Activated CD8-positive, alpha-beta memory T cell treated with anti-CD3 and anti-CD28 coated beads for 4 hours (primary cell): Measurements from ENCODE around the gene ST3GAL4.

Experiments
- DNase-seq, 2 donors: peaks; one replicate each; pipeline ENCODE4 v3.0.0-alpha.2; 2020; ENCODE audit warnings: low read depth in 2 of 2

ST3GAL4 gene

DNA sequence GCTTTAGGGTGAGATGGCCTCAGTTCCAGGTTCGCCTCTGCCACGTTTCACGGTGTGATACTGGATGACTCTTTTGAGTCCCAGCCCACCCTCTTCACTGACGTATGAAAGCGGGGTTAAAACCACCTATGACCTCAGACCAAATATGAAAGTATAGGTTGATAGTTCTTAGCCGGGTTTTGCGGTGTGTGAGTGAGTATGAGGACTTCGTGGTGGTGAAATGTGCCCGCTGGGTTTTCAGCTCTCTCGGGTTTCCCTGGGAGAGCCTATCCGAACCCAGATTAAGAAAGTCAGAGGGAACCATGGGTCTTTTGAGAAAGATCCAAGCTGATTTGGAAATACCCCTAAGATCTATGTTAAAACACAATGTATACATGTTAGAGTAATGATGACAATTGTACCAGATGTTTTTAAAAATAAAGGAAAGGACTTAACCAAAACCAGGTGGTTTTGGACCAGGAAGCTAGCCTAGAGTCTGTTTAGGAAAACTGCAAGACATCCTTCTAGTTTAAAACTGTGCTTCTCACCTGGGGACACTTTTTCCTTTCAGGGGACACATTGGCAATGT lies 25.8 kb upstream of the ST3GAL4 start:
- no peak for DNase-seq

DNA sequence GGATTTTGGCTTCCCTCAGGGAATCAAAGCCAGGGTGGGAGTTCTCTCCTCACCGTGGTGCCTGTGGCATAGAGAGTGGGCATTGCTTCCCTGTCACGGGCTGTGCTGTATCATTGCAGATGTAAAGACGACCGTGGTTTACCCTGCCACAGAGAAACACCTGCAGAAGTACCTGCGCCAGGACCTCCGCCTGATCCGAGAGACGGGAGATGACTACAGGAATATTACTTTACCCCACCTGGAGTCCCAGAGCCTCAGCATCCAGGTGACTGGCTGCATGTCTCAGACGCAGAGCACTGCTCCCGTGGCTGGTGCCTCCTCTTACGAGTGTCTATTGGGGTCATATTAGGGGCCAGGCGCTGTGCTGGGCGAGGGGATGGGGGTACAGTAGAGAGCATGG lies 24.2 kb upstream of the ST3GAL4 start:
- no peak for DNase-seq

DNA sequence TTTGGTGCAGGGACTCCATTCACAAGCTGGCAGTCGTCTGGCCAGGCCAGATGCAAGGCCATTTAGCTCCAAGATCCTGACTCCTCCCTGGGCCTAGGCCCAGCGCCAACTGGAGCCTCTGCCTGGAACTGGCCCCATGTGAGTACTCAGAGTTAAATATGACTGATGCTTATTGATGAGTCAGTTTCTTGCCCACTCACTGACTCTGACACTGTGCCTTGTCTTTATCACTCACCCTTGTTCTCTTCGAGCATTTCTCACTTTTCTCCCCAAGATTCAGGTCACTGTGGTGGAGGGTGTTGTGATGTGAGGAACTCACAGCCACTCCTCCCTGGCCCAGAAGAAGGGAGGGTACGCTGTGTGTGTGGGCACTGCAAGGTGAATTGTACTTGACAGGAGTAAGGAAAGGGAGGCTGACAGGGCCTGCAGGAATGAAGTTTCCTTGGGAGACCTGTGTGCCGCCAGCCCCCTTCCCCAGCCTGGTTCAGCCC lies 23.2 kb upstream of the ST3GAL4 start:
- no peak for DNase-seq

DNA sequence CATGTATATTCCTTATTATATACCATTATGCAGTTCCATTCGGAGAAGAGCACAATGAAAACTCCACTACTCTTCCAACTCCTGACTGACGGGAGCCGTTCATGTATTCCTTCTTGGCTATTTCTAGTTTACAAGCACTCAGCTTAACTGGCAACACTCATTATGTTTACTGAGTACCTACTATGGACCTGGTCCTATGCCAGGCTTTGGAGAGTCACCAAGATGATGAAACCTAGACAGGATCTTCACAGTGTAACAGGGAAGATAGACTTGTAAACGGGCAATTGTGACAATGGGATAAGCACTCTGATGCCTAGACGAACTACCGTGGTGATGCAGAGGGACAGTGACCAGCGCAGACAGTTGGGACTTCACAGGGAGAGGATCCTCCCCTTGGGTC lies 22.3 kb upstream of the ST3GAL4 start:
- DNase-seq, result no peak

DNA sequence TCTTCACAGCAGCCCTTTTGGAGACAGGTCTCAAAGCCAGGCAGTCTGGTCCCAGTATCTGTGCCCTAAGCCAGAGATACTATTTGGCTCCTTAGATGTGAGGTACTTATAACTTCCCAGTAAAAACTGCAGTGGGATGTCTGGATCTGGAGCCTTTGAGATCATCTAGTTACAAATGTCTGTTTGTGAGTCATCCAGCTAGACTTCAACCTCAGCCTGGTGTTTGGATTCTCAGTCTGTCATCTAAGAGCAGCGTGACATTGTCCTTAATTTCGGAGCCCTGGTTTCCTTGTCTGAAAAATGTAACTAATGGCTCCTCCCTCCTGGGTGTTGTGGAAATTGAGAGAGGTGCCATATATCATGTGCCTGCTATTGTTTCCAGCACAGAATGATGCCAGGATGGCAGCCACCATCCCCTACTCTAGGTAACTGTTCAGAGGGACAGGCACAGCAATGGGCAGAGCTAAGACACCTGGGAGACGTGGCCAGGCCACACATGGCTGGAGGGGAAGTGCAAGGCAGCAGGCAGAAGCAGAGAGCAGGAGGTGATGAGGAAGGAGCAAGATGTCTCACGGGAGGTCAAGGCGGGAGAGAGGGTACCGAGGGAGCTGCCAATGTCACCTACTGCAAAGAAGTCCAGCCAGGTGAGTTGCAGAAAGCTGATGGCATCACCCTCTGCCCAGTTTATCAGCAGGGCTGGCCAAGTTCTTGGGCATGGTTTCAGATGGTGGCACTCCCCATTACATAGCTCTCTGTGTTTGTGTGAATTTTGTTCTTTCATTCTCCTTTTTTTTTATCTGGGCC lies 20.6 kb upstream of the ST3GAL4 start:
- DNase-seq, result no peak

DNA sequence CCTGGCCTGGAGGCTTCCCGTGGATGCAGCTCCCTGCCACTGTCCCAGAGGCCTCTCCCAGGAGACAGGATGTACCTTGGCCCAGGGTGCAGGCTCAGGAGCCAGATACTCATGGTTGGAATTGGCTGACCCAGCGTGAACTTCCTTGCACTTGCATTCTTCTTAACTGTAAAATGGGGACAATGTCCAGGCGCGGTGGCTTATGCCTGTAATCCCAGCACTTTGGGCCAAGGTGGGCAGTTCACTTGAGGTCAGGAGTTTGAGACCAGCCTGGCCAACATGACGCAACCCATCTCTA lies 20.1 kb upstream of the ST3GAL4 start:
- DNase-seq, result no peak

DNA sequence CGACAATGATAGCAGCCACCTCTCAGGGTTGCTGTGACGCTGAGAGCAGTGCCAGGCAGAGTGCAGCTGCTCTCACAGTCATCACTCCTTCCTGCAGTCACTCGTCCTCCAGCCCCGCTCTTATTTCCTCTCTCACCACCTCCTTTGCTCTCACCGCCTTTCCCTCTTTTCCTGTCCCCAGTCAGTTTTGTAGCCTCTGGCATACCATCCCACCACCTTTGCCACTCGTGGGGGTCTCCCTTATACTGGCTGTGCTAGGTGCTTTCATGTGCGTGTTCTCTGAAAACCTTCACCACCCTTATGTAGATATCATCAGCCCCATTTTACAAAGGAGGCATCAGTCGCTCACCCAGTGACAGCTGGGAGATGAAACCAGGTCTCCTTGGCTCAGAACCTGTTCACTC lies 19.3 kb upstream of the ST3GAL4 start:
- DNase-seq, result no peak

DNA sequence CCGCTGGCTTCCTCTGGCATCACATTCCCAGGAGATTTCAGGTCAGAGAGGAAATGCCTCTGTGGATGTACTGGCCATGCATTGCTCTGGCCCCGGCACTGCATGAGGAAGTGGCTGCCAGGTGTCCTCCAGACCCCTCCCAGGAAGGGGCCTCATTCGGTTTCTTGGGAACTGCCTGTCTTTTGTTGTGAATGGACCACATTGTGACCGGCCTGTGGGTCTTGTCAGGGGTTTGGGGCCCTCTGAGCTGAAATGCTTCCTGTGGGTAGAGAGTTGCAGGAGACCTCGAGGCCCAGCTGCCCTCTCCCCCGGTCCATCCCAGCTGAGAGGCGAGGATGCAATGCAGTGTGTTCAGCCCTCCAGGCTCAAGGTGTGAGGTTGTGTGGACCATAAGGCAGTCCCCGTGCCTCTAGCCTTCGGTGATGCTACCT lies 18.8 kb upstream of the ST3GAL4 start:
- DNase-seq, result no peak

DNA sequence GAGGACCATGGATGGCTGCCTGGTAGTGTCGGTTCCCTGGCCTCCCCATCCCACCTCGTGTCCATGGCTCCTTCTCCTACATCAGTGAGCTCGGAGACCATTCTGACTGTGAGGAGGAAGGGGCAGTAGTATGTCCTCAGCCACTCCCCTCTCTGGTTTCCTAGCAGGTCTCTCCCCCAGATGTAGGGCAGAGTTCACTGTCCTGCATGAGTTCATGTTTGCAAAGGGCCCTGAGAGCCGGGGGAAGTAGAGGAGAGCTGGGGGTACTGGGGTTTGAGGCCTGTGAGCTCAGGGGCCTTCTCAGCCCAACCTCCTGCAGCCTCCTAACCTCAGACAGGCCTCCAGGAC lies 18.4 kb upstream of the ST3GAL4 start:
- no peak for DNase-seq

DNA sequence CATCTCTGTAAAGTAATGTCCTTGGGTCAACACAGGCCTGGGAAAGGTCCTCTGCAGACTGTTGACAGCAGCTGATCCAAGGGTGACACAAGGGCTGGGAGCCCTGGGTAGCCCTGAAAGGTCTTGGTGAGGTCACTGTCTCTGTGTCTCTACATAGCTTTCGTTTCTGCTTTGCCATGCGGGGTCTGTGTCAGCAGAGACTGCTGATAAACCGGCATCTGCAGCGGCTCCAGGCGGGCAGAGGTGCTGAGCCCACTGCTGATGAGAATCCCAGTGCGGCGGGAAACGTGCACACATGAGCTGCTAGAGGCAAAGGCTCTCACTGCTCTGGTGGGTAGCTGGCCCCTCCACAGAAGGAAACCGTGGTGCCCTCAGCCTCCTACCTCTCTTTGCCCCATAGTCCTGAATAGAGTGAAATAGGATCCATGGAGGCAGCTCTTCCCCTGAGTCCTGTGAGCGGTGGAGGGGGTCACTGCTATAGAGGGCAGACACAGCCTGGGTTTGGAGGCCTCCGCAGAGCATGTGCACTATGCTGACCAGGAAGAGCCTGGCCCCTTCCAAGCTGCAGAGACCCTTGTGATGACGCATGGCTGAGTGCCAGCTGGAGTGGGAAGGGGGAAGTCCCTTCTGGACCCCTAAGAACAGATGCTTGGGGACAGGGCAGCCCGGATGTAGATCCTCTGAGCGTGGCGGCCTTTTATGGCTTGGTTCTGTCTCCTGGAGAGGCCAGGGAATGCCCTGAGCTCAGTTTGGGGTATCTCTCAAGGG lies 17.8 kb upstream of the ST3GAL4 start:
- DNase-seq, result no peak

DNA sequence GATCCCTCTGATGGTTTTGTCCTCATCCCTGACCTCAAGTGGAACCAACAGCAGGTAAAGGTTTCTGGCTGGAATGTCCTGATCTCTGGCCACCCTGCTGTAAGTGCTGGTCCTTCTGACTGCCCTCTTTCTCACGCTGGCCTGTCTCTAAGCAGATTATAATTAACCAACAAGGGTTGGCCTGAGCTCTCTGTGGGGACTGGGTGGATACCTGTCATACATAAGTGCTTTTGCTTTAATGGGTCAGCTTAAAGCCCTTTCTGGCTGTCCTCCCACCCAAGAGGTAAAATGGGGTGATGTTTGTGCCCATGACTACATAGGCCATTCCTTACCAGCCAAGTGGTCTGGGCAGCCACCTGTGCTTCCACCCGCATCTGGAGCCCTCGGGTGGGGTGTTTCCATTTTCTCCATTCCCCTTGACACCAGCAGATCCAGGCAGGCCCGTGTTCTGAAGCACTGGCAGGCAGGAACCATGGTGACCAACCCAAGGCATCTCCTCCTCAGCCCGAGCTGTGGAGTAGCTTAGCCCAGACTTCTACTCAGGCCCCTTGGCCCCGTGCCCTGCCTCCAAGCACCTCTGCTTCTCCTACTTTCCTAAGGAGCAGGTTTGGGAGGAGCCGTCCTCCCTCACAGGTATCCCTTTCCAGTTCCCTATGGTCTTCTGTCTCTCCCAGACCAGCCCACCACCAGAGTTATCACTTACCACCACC lies 17.0 kb upstream of the ST3GAL4 start:
- DNase-seq, result no peak

DNA sequence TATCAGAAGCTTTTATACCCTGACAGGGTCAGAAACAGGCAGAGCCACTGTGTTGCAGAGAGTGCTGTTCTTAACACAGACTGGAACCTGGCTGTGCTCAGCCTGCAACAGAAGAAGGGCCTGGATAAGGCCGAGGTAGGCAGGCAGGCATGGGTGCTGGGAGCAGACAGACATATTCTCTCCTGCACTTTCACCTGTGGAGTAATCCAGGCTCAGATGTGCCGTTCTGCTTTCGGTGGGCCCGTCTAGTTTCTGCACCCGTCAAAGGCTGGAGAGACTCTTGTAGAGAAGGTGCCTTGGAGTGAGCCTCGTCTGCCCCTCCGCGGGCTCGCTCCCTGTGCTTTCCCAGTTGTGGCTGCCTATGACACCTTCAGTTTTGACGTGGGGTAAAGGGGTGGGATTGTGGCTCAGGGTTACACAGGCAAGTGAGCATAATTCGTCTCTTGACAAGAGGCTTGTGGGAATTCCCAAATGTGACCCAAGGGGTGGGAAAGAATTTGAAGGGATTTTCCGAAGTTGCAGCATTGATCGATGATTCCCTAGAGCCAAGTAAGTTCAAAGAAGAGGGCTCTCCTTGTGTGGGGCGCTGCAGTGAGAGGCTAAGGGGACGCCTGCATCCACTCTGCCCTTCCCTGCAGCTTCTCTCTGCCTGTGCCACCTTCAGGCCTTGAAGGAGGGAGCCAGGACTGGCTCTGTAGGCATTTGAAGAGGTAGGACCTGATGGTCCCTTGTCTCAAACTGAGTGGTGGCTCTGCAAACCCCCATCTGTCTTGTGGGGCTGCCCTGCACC lies 16.2 kb upstream of the ST3GAL4 start:
- no peak for DNase-seq

DNA sequence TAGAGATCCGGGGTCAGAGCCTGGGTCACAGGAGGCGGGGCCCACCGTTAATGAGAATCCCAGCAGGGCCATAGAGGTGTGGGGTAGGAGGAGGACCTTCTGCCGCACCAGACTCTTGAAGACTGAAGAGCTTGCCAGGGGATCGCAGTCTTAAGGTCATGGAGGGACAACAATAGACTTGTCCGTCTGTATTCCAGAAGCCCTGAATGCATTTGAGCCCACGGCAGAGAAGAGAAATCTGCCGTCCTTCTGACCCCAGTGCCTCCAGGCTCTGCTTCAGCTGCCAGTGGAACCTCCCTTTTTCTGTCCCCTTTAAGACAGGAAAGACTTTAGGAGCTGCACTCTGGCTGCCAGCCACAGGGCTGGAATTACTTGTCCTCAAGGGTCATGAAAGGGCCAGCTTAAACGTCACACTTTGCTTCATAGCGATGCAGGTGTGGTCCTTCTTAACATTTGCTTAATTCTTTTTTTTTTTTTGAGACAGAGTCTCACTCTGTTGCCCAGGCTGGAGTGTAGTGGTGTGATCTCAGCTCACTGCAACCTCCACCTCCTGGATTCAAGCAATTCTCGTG lies 15.5 kb upstream of the ST3GAL4 start:
- DNase-seq, result no peak

DNA sequence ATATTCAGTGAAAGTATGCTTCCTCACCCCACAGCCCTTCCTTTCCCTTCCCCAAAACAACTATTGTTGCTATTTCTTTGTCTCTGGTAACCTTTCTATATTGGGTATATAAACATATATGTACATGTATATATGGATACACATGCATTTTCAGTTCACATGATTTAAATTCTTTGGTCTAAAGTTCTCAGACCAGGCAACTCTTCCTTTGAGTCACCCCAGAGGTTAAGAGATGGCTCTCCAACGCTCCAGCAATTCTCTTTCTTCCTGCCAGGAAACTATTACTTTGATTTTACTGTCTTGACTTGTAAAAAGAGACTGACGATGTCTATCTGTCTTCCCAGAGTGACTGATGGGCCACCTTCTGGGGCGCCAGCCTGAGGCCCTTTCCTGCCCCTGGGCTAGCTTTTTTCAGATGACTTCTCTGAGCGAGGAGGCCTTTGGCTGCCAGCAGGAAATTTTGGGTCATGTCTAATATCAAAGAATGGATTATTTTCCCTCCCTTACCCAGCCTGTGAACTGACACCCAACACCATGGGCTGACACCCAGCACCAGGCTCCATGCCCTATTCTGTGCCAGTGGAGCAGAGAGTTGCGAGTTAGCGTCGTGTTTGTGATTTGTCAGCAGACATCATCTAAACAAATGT lies 14.4 kb upstream of the ST3GAL4 start:
- DNase-seq, result no peak

DNA sequence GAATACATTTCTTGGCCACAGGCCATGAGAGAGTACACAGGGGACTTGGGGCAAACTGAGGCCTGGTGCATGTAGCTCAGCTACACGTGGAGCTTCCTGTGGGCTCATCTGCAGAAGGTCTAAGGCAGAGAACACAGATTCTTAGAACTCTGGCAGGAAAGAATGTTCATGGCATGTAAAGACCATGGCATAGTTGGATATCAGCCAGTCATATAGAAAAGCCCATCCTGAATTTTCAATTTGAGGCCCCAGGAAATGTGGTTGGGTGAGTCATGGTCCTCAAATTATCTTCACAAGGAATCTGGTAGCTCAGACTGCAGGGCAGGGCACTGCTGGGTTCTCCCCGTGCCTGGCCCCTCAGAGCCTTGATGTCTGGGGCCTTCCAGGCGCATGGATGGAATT lies 13.7 kb upstream of the ST3GAL4 start:
- no peak for DNase-seq

DNA sequence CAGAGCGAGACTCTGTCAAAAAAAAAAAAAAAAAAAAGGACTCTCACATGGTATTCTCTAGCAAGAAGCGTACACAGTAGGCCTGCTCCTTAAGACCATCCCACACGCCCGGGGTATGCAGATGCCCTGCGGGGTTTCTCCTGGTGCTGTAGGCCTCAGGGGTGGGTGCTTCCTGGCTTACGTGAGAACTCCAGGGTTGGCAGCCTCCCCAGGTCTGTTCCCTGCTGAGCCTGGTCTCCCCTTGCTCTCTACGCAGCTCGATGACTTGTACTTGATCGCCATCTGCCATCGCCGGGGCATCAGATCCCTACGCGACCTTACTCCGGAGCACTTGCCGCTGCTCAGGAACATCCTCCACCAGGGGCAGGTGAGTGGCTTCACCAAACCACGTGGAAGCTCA lies 12.4 kb upstream of the ST3GAL4 start:
- DNase-seq, result no peak

DNA sequence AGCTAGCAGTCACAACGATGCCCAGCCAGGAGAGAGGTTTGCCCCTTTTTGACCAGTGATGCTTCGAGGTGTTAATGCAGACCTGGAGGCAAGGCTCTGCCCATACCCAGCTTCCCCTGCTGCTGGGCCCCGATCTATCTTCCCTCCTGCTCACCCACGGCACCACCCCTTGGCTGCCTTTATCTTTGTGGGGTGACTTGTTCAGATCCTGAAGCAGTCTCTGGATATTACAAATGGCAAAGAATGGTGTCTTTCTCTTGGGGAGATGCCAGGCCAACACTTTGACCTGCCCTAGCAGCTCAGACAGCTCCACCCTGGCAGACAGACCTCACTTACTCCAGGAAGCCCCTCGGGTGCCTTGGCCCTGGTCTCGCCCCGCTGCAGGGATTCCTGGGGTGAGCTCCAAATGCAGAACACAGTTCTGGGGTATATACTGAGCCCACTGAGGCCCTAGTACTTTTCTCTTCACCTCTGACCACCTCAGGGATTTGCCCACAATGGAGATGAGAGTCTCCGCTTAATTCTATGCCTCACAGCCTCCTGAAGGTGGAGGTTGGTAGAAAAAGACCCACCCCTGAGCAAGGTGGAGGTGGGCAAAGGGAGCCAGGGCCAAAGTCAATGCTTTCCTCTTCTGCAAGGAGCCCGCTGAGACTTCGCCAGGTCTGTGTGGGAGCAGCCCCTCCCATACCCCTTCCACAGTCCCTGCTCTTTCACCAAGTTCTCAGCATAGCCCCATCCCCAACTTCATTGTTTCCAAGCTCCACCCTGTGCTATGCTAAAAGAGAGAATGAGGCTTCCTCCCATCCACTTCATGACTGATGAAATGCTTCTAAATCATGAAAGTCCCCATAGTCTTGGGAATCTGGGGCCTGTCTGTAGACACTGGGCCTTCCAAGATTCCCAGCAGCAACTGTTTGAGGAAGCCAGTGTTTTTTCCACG lies 11.1 kb upstream of the ST3GAL4 start:
- no peak for DNase-seq

DNA sequence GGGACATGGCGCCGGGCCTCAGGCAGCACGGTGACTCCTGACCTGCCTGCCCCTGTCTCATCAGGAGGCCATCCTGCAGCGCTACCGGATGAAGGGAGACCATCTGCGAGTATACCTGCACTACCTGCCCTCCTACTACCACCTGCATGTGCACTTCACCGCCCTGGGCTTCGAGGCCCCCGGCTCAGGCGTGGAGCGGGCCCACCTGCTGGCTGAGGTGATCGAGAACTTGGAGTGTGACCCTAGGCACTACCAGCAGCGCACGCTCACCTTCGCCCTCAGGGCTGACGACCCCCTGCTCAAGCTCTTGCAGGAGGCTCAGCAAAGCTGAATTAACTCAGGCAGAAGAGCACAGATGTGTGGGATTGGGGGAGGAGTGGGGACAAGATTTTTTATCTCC lies 10.2 kb upstream of the ST3GAL4 start:
- no peak for DNase-seq

DNA sequence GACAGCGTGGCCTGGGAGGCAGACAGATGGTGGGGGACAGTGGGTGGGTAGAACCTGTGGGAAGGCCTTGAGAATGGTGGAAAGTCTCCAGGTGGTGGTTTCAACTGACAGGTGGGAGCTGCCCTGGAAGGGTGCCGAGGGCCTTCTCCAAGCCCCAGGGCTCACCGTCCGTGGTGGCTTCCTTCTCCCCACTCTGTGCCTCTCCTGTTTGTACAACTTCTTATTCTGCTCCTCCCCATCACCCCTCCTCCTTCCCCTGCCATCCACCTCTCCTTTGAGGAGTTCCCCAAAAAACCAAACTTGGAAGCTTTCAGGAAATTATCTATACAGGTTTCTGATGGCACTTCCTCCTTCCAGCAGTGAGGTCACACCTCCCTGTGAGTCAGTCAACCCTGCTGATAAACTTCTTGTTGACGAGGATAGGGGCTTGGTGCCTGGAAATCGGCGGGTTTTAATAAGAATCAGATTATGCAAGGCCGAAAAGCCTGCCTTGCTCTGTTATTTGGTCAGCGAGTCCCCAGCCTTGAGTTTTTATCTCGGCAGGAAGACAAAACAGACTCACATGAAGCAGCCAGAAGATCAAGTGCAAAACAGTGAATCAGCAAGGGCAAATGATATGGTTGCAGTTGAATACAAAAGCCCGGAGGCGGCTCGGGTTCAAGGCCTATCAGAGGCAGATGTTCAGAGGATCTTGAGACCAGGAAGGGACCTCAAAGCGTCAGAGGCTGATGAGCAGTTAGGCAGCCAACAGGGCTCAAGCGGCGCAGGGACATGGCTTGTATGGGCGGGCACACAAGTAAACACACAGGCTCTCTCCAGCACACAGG lies 9.5 kb upstream of the ST3GAL4 start:
- no peak for DNase-seq
